ENCODE measurements around the gene HDLBP.

- no peak for TF ChIP-seq EZH2 (IDR thresholded peaks at IDR 0.05; ENCODE audit: low read depth, unreplicated experiment)
- TF ChIP-seq POLR2AphosphoS5 (IDR thresholded peaks at IDR 0.05; ENCODE audit: low read depth) = no peak
- TF ChIP-seq, protein P1, sequence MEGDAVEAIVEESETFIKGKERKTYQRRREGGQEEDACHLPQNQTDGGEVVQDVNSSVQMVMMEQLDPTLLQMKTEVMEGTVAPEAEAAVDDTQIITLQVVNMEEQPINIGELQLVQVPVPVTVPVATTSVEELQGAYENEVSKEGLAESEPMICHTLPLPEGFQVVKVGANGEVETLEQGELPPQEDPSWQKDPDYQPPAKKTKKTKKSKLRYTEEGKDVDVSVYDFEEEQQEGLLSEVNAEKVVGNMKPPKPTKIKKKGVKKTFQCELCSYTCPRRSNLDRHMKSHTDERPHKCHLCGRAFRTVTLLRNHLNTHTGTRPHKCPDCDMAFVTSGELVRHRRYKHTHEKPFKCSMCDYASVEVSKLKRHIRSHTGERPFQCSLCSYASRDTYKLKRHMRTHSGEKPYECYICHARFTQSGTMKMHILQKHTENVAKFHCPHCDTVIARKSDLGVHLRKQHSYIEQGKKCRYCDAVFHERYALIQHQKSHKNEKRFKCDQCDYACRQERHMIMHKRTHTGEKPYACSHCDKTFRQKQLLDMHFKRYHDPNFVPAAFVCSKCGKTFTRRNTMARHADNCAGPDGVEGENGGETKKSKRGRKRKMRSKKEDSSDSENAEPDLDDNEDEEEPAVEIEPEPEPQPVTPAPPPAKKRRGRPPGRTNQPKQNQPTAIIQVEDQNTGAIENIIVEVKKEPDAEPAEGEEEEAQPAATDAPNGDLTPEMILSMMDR (conservative IDR thresholded peaks at IDR 0.05; ENCODE audit: low read depth in 2 of 2) = no peak
- no peak for TF ChIP-seq ZNF331 (CRISPR knock-in tag; IDR thresholded peaks at IDR 0.05; ENCODE audit: low read depth)
- no peak for TF ChIP-seq CREB1 (CRISPR knock-in tag; IDR thresholded peaks at IDR 0.05; ENCODE audit: low read depth)
- no peak for TF ChIP-seq EZH2phosphoT487 (IDR thresholded peaks at IDR 0.05; ENCODE audit: unreplicated experiment)
- no peak for TF ChIP-seq ZNF114 (CRISPR knock-in tag; IDR thresholded peaks at IDR 0.05)
- TF ChIP-seq, protein P2, sequence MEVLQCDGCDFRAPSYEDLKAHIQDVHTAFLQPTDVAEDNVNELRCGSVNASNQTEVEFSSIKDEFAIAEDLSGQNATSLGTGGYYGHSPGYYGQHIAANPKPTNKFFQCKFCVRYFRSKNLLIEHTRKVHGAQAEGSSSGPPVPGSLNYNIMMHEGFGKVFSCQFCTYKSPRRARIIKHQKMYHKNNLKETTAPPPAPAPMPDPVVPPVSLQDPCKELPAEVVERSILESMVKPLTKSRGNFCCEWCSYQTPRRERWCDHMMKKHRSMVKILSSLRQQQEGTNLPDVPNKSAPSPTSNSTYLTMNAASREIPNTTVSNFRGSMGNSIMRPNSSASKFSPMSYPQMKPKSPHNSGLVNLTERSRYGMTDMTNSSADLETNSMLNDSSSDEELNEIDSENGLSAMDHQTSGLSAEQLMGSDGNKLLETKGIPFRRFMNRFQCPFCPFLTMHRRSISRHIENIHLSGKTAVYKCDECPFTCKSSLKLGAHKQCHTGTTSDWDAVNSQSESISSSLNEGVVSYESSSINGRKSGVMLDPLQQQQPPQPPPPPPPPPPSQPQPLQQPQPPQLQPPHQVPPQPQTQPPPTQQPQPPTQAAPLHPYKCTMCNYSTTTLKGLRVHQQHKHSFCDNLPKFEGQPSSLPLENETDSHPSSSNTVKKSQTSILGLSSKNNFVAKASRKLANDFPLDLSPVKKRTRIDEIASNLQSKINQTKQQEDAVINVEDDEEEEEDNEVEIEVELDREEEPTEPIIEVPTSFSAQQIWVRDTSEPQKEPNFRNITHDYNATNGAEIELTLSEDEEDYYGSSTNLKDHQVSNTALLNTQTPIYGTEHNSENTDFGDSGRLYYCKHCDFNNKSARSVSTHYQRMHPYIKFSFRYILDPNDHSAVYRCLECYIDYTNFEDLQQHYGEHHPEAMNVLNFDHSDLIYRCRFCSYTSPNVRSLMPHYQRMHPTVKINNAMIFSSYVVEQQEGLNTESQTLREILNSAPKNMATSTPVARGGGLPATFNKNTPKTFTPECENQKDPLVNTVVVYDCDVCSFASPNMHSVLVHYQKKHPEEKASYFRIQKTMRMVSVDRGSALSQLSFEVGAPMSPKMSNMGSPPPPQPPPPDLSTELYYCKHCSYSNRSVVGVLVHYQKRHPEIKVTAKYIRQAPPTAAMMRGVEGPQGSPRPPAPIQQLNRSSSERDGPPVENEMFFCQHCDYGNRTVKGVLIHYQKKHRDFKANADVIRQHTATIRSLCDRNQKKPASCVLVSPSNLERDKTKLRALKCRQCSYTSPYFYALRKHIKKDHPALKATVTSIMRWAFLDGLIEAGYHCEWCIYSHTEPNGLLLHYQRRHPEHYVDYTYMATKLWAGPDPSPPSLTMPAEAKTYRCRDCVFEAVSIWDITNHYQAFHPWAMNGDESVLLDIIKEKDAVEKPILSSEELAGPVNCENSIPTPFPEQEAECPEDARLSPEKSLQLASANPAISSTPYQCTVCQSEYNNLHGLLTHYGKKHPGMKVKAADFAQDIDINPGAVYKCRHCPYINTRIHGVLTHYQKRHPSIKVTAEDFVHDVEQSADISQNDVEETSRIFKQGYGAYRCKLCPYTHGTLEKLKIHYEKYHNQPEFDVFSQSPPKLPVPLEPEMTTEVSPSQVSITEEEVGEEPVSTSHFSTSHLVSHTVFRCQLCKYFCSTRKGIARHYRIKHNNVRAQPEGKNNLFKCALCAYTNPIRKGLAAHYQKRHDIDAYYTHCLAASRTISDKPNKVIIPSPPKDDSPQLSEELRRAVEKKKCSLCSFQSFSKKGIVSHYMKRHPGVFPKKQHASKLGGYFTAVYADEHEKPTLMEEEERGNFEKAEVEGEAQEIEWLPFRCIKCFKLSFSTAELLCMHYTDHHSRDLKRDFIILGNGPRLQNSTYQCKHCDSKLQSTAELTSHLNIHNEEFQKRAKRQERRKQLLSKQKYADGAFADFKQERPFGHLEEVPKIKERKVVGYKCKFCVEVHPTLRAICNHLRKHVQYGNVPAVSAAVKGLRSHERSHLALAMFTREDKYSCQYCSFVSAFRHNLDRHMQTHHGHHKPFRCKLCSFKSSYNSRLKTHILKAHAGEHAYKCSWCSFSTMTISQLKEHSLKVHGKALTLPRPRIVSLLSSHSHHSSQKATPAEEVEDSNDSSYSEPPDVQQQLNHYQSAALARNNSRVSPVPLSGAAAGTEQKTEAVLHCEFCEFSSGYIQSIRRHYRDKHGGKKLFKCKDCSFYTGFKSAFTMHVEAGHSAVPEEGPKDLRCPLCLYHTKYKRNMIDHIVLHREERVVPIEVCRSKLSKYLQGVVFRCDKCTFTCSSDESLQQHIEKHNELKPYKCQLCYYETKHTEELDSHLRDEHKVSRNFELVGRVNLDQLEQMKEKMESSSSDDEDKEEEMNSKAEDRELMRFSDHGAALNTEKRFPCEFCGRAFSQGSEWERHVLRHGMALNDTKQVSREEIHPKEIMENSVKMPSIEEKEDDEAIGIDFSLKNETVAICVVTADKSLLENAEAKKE (CRISPR knock-in tag; IDR thresholded peaks at IDR 0.05) = no peak
- no peak for TF ChIP-seq JUNB (IDR thresholded peaks at IDR 0.05; ENCODE audit: unreplicated experiment)
- TF ChIP-seq, protein P3, sequence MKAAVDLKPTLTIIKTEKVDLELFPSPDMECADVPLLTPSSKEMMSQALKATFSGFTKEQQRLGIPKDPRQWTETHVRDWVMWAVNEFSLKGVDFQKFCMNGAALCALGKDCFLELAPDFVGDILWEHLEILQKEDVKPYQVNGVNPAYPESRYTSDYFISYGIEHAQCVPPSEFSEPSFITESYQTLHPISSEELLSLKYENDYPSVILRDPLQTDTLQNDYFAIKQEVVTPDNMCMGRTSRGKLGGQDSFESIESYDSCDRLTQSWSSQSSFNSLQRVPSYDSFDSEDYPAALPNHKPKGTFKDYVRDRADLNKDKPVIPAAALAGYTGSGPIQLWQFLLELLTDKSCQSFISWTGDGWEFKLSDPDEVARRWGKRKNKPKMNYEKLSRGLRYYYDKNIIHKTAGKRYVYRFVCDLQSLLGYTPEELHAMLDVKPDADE (IDR thresholded peaks at IDR 0.05) = no peak
- TF ChIP-seq NANOG (IDR thresholded peaks at IDR 0.05; ENCODE audit: borderline replicate concordance) = no peak
Observed at GRCh38 chr2:241204490-241204889, 111.0 kb downstream of the HDLBP start.
